Stomach (tissue), 9 donors: Measurements from ENCODE around the gene PRSS38. TPM values are rescaled to one million over a fixed set of nuclear protein-coding genes. Genes with fewer than 3 reads are reported as not detected.

ENCODE experiments used
- DNase-seq, 2 donors: peaks; one replicate each; pipeline versions ENCODE4 v3.0.0 to v3.0.0-alpha.2; 2013 to 2019
- H3K27ac ChIP-seq, 5 donors: fragments of 200-600 bp in 4 of 5; sonication (generic) in 4 of 5; one replicate each; pipeline ENCODE4 v1.5.1; 2013 to 2019; ENCODE audit warnings: mild to moderate bottlenecking in 1 of 5, moderate library complexity in 1 of 5
- H3K27me3 ChIP-seq, 3 donors: fragments of 200-600 bp; sonication (generic); one replicate each; pipeline ENCODE4 v1.5.1; 2017 to 2019; ENCODE audit warnings: mixed run types in 1 of 3
- H3K36me3 ChIP-seq, 4 donors: fragments of 200-600 bp; sonication (generic); 1 replicate in 3 of 4; 2 replicates in 1 of 4; pipeline ENCODE4 v1.5.1; 2016 to 2019
- H3K4me1 ChIP-seq, 4 donors: fragments of 200-600 bp; sonication (generic); one replicate each; pipeline ENCODE4 v1.5.1; 2016 to 2019
- H3K4me3 ChIP-seq, 4 donors: fragments of 200-600 bp; sonication (generic) in 3 of 4; one replicate each; pipeline ENCODE4 v1.5.1; 2016 to 2019; ENCODE audit warnings: mild to moderate bottlenecking in 1 of 4
- H3K9me3 ChIP-seq, 4 donors: fragments of 200-600 bp; sonication (generic); one replicate each; pipeline ENCODE4 v1.5.1; 2016 to 2019
- EP300 ChIP-seq: sonication (generic); formaldehyde crosslinking; IDR thresholded peaks from one replicate; pipeline ENCODE4 v1.6.1; 2017; ENCODE audit warnings: antibody characterized with exemption
- POLR2A ChIP-seq, 4 donors: fragments of 450-650 bp; IDR thresholded peaks; one replicate each; pipeline ENCODE4 v1.6.1; 2016; ENCODE audit warnings: antibody characterized with exemption in 4 of 4, control low read depth in 2 of 4, mild to moderate bottlenecking in 1 of 4, moderate library complexity in 1 of 4
- POLR2AphosphoS5 ChIP-seq, 3 donors: sonication (generic); formaldehyde crosslinking; IDR thresholded peaks; one replicate each; pipeline ENCODE4 v1.6.1; 2016; ENCODE audit warnings: antibody characterized with exemption in 3 of 3
- WGBS, 5 donors: extraction: QIAGEN DNeasy Blood & Tissue Kit in 3 of 5; methylation state at CpG; one replicate each; pipeline versions ENCODE4 v1.1.5 to v1.1.7; 2013 to 2018; 5-methylcytosine and 5-hydroxymethylcytosine counted together
- intact Hi-C: fragments of 100-400 bp; cut with DNase I; formaldehyde crosslinking; loops from one replicate; pipeline ENCODE4 v1.15.1; 2023; ENCODE audit warnings: low total_unique reads
- polyA plus RNA-seq, 3 donors: library from polyadenylated mRNA; stranded (reverse); fragments of 200-250 nt; gene quantifications; one replicate each; pipeline ENCODE4 v1.2.3, GENCODE V29; 2013
- total RNA-seq, 5 donors: library from RNA; depleted of rRNA; stranded (reverse); fragments of >200 nt; gene quantifications; one replicate each; pipeline versions ENCODE4 v1.1.0 to v1.2.3, GENCODE V29; 2014 to 2016
- TF ChIP-seq, protein P1 (sequence below), 7 experiments: fragments of 450-650 bp in 4 of 7; fragments of 200-600 bp in 3 of 7; sonication (generic) in 3 of 7; IDR thresholded peaks; one replicate each; pipeline ENCODE4 v1.5.1; 2016 to 2019; ENCODE audit warnings: antibody characterized with exemption in 7 of 7, control low read depth in 2 of 7, mild to moderate bottlenecking in 1 of 7
- donor health status: healthy with polysubstance abuse.
- donor health status: Bipolar disorder and iron deficiency.
- donor health status: healthy.

Gene PRSS38
- total and polyA plus RNA-seq, 8 donors = not detected

DNA sequence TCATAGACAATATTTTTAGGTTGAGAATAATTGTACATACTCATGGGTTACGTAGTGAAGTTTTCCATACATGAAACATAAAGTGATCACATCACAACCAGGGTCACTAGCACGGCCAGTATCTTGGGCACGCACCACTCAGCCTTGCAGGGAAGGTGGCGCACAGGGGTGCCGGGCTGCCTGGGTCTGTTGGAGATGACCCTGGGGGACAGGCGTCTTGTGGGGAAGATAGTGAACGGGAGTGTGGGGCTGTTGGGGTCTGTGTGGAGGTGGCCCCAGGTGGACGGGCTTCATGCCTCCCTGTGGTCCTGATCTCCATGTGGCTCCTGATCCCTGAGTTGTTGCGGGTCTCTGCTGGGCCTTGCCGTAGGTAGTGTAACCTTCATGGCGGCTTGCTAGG lies 38.3 kb upstream of the PRSS38 start:
- no peak for TF ChIP-seq POLR2AphosphoS5 (IDR thresholded peaks at IDR 0.05)
- TF ChIP-seq POLR2A (IDR thresholded peaks at IDR 0.05) = no peak
- TF ChIP-seq EP300 = no peak
- TF ChIP-seq, protein P1, sequence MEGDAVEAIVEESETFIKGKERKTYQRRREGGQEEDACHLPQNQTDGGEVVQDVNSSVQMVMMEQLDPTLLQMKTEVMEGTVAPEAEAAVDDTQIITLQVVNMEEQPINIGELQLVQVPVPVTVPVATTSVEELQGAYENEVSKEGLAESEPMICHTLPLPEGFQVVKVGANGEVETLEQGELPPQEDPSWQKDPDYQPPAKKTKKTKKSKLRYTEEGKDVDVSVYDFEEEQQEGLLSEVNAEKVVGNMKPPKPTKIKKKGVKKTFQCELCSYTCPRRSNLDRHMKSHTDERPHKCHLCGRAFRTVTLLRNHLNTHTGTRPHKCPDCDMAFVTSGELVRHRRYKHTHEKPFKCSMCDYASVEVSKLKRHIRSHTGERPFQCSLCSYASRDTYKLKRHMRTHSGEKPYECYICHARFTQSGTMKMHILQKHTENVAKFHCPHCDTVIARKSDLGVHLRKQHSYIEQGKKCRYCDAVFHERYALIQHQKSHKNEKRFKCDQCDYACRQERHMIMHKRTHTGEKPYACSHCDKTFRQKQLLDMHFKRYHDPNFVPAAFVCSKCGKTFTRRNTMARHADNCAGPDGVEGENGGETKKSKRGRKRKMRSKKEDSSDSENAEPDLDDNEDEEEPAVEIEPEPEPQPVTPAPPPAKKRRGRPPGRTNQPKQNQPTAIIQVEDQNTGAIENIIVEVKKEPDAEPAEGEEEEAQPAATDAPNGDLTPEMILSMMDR (IDR thresholded peaks at IDR 0.05) = no peak

DNA sequence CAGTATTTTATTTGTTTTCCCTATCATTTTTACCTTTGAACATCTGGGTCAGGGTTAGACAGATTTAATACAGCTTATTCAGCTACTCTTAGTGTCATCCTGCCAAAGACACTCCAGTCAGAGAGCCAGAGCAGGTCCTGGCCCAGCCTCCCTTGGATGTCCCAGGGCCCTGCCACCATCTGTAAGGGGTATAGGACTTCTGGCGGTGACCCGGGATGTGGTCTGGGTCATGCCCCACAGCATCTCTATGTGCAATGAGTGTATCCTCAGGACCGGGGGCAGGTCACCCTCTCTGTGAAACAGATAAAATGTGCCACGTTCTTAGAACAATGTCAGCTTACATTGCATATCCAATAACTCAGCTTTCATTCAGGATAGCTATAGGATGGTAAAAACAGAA lies 37.8 kb upstream of the PRSS38 start:
- H3K9me3 ChIP-seq = no peaks in the 10 kb centered on the region
- WGBS, 5 donors = 92 to 97% (median 94%) methylated on average over 4 of the region's 4 CpGs
- TF ChIP-seq POLR2A (IDR thresholded peaks at IDR 0.05) (no peak), EP300 (no peak), POLR2AphosphoS5 (IDR thresholded peaks at IDR 0.05) (no peak)
- TF ChIP-seq, protein P1 (IDR thresholded peaks at IDR 0.05) = no peak
- intact Hi-C loops = no loop called here
- H3K27ac ChIP-seq = no peak overlapping the region
- no peaks in the 10 kb centered on the region for H3K27me3 ChIP-seq
- peaks cover 0 to 25% (median 7%) of the 10 kb centered on the region in 4 donors for H3K4me1 ChIP-seq
- H3K4me3 ChIP-seq = no peak overlapping the region
- DNase-seq = no peak
- peaks cover 0 to 73% (median 47%) of the 10 kb centered on the region in 4 donors for H3K36me3 ChIP-seq

More for the DNA sequence above, 38.3 kb upstream of the PRSS38 start:
- H3K36me3 ChIP-seq = peaks cover 0 to 73% (median 46%) of the 10 kb centered on the region in 4 donors
- H3K4me3 ChIP-seq = no peak overlapping the region
- H3K27me3 ChIP-seq = no peaks in the 10 kb centered on the region
- intact Hi-C loops = no loop called here
- no peak overlapping the region for H3K27ac ChIP-seq
- DNase-seq = no peak
- 89 to 97% (median 93%) methylated on average over 11 of the region's 11 CpGs for WGBS, 5 donors
- H3K4me1 ChIP-seq = peaks cover 0 to 25% (median 7%) of the 10 kb centered on the region in 4 donors
- H3K9me3 ChIP-seq = no peaks in the 10 kb centered on the region

DNA sequence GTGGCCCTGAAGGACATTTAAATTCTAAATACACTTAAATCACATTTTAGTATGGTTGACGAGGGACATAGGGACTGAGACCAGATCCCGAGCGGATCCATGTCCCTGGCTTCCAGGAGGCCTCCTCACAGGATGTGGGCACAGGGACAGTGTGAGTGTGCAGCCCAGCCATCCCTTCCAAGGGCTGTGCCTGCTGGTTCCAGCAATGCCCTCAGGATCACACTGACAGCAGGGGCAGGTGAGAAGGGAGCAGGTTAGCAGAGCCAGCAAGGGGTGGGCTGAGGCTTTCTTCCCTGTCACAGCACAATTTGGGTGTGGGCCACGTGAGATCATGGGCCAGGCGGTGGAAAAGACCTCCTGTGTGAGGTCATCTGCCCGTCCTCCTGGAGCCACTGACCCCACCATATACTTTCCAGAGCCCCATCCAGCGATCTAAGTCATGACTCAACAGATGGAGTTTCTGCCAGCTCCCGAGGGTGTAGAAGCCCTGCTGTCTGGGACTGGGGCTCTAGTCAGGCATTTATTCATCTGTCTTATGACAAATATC lies 37.0 kb upstream of the PRSS38 start:
- Histone ChIP-seq H3K4me3 (no peak overlapping the region), H3K27me3 (no peaks in the 10 kb centered on the region), H3K4me1 (peaks cover 0 to 25% (median 7%) of the 10 kb centered on the region in 4 donors), H3K27ac (no peak overlapping the region), H3K36me3 (peaks cover 0 to 72% (median 46%) of the 10 kb centered on the region in 4 donors), H3K9me3 (no peaks in the 10 kb centered on the region)
- intact Hi-C loops = no loop called here
- no peak for DNase-seq
- 72 to 95% (median 89%) methylated on average over 7 to 8 of the region's 8 CpGs for WGBS, 5 donors
- TF ChIP-seq, protein P1 (IDR thresholded peaks at IDR 0.05) = no peak
- no peak for TF ChIP-seq POLR2A (IDR thresholded peaks at IDR 0.05)
- TF ChIP-seq POLR2AphosphoS5 (IDR thresholded peaks at IDR 0.05) = no peak
- no peak for TF ChIP-seq EP300

DNA sequence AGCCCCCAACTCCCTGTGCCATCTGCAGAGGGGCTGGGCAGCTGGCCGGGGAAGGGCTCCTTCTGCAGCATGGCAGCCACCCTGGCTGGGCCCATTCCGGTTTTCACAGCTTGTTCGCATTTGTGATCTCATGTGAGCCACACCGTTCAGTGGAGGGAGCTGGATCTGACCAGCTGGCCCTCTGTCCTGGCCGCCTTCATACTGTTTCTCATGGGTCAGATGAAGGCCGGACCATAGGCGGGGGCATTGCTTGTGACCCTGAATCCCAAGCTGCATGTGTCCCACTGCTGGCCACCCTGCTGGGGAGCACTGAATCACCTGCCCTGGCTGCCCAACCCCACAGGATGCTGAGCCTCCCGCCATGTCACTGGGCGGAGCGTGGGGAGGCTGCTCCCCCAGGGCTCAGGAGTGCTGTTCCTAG lies 36.4 kb upstream of the PRSS38 start:
- intact Hi-C loops = no loop called here
- DNase-seq = no peak

More for the DNA sequence above, 36.4 kb upstream of the PRSS38 start:
- Histone ChIP-seq H3K36me3 (peaks cover 0 to 66% (median 43%) of the 10 kb centered on the region in 4 donors), H3K4me1 (peaks cover 0 to 25% (median 7%) of the 10 kb centered on the region in 4 donors), H3K9me3 (no peaks in the 10 kb centered on the region), H3K27ac (no peak overlapping the region), H3K4me3 (no peak overlapping the region), H3K27me3 (no peaks in the 10 kb centered on the region)
- TF ChIP-seq POLR2A (IDR thresholded peaks at IDR 0.05) = no peak
- TF ChIP-seq, protein P1 (IDR thresholded peaks at IDR 0.05) = no peak
- TF ChIP-seq EP300 = no peak
- TF ChIP-seq POLR2AphosphoS5 (IDR thresholded peaks at IDR 0.05) = no peak
- 92 to 98% (median 96%) methylated on average over 5 to 10 of the region's 10 CpGs for WGBS, 5 donors
